NCI-H460 (cell line): Measurements from ENCODE around the gene RPS27A. TPM values are rescaled to one million over a fixed set of nuclear protein-coding genes. Genes with fewer than 3 reads are reported as not detected.
A peak's percentile ranks its signal among the peaks of the same experiment; 100 is the strongest.
"Not testable (repeated sequence)": the region's sequence is repeated elsewhere in the genome, so short reads cannot be mapped to it uniquely, and the experiment has no call there.

ENCODE experiments used
- DNase-seq: peaks from one replicate; pipeline ENCODE4 v3.0.0-alpha.2; 2016; ENCODE audit warnings: low read depth; ENCODE audit errors: extremely low read depth
- polyA plus RNA-seq: library from polyadenylated mRNA; depleted of rRNA; stranded (reverse); fragments of >200 nt; gene quantifications from 2 replicates; pipeline ENCODE4 v1.2.3, GENCODE V29; 2014; cell fraction: nucleus; rRNA removed
- total RNA-seq: library from RNA; depleted of rRNA; stranded (reverse); fragments of >200 nt; shearing (Covaris generic); gene quantifications from 2 replicates; pipeline ENCODE4 v1.2.3, GENCODE V29; 2014; rRNA removed

Gene RPS27A
- 3,201 and 3,623 TPM in 2 replicates for total RNA-seq
- 809 and 1,041 TPM in 2 replicates for polyA plus RNA-seq

- DNase-seq: peak; percentile 90
Observed at GRCh38 chr2:55232084-55232862, at the start of gene RPS27A, which contains the start of gene CLHC1. Gene RPS27A (plus strand): TSS chr2:55232688. CDS start chr2:55232825, 137 bp downstream. Gene CLHC1 (minus strand): TSS chr2:55232293. CDS start chr2:55222411, 9,882 bp downstream.

GRCh38 chr2:55186837-55187236 lies 45.7 kb upstream of the RPS27A start:
- DNase-seq: not testable (repeated sequence)

GRCh38 chr2:55191888-55192287 lies 40.6 kb upstream of the RPS27A start:
- DNase-seq: not testable (repeated sequence)

GRCh38 chr2:55196526-55196925 lies 36.0 kb upstream of the RPS27A start:
- no peak for DNase-seq

DNA sequence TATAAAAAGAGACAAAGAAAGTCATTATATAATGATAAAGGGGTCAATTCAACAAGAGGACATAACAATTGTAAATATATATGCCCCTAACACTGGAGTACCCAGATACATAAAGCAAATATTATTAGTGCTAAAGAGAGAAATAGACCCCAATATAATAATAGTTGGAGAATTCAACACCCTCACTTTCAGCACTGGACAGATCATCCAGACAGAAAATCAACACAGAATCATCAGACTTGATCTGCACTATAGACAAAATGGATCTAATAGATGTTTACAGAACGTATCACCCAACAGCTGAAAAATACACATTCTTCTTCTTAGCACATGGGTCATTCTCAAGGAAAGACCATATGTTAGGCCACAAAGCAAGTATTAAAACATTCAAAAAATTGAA lies 32.1 kb upstream of the RPS27A start:
- no peak for DNase-seq

DNA sequence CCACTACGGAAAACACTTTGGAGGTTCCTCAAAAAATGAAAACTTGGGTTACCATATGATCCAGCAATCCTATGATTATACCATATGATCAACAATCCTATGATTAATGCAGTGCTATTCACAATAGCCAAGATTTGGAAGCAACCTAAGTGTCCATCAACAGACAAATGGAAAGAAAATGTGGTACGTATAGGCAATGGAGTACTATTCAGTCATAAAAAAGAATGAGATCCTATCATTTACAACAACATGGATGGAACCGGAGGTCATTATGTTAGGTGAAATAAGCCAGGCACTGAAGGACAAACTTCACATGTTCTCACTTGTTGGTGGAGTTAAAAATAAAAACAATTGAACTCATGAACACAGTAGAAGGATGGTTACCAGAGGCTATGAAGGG lies 28.0 kb upstream of the RPS27A start:
- no peak for DNase-seq

DNA sequence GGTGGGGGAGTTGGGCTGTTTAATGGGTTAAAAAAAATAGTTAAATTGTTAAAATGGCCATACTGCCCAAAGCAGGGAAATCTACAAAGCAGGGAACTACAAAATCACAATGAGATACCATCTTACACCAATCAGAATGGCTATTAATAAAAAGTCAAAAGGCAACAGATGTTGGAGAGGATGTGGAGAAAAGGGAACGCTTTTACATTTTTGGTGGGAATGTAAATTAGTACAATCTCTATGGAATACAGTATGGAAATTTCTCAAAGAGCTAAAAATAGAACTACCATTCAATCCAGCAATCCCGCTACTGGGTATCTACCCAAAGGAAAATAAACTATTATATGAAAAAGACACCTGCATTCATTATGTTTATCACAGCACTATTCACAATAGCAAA lies 27.5 kb upstream of the RPS27A start:
- no peak for DNase-seq

GRCh38 chr2:55213822-55214221 lies 18.7 kb upstream of the RPS27A start:
- no peak for DNase-seq

DNA sequence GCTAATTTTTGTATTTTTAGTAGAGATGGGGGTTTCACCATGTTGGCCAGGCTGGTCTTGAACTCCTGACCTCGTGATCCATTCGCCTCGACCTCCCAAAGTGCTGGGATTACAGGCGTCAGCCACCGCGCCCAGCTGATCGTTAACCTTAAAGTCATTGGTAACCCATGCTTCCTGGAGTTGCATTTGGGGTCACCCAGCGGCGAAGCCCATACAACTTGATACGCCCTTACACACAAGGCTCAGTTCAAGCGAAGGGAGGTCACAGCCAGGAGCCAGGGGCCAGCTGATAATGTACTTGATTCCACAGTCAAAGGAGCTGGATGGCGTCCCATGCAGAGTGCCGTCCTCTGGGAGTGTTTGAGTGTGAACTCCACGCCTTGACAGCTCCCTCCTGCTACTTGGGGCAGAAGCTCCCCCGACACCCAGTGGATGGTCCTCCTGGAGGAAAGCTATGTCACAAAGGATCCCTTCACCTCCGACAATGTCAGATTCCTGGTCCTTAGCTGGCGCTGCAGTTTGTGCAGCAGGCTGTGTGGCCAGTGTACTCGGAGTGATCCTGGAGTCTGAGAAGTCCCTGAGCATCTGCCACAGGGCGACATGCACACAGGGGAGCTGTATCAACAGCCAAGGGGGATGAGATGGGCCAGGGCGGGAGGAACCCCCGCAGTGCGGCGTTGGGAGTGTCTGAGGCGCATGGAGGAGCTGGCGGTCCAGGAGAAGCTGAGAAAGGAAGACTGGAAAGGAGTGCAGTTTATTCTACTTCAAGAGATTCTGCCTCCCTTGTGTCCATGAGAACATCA lies 8.3 kb upstream of the RPS27A start:
- no peak for DNase-seq

DNA sequence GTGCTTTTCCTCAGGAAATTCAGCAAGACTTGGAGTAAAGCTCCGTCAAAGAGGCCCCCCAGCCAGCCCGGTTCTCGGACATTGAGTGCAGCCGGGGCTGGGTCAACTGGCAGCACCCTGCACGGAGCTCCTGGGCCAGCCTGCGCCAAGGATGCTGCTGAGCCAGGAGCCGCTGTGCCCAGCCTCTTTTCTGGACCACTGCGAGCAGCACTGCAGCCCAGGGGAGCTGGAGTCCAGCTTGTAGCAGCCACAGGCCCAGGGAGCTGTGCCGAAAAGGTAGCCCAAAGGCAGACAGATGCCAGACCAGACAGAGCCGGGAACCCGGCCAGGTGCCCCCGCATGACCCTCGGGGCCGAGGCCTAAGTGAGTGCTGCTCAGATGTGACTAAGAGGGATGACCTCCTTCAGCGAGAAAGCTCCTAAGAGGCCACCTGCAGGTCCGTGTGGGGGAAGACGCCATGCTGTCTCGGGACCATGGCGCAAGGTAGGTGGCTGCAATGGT lies 7.7 kb upstream of the RPS27A start:
- DNase-seq: no peak

GRCh38 chr2:55225481-55226020 lies 6.9 kb upstream of the RPS27A start:
- no peak for DNase-seq

DNA sequence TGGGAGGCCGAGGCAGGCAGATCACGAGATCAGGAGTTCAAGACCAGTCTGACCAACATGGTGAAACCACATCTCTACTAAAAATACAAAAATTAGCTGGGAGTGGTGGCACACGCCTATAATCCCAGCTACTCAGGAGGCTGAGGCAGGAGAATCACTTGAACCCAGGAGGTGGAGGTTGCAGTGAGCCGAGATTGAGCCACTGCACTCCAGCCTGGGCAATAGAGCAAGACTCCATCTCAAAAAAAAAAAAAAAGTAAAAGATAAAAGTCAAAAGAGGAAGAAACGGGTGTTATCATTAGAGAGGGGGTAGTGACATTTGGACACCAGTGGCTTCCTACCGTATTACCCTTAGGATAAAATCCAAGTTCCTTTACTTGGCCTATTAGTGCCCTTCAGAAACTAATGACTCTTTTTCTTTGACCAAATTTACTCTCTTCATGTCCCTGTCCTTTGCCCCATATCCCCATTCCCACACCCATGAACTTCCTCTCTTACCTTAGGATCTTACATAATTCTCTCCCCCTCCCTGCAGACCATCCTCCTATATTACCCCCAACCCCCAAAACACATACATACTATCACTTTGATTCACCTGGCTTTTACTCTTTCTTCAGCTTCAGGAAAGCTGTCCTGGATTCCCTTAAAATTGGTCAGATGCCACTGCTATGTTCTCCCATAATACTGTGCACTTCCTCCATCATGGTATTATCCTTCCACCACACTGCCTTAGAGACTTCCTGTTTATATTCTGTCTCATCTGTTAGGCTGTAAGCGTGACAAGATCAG lies 4.9 kb upstream of the RPS27A start:
- DNase-seq: not testable (repeated sequence)

DNA sequence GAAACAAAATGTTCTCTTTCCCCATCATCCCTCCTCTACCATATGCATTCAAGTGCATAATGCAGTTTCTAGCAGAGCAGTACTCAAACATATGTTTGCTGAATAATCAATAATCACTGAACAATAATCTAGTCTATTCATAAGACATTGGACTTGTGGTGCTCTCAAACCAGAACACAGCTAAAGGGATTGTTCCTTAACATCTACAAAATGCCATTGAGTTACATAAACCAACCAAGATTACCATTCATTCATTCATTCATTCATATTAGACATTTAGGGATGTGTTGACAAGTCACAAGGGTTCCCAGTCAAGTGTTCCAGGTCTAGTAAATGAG lies 4.3 kb upstream of the RPS27A start:
- DNase-seq: no peak

DNA sequence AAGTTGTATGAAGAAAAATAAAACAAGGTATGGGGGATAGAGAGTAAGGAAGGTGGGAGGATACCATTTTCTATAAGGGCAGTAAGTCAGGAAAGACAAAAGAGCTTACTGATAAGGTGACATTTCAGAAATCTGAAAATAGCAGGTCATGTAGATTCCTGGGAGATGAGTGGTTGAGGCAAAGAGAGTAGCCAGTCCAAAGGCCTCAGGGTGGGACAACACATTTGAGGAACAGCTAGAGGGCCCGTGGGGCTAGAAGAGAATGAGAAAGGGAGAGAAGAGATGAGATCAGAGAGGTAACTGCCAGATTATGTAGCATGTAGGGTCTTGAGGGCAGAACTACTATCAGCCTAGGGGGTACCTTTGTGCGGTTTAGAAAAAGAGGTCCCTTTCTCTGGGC lies 3.3 kb upstream of the RPS27A start:
- no peak for DNase-seq

DNA sequence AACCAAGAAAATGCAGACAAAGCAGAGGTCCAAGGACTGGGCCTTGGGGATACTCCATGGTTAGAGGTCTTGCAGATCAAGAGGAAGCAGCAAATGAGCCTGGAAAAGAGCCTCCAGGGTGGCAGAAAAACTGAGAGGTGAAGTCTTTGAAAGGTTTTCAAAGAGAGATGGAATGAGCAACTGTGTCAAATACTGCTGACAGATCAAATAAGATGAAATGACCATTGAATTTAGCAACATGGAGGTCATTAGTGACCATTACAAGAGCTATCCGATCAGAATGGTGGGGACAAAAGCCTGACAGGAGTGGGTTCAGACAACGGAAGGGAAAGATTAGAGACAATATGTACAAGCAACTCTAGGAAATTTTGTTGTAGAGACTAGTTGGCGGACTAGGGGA lies 1.9 kb upstream of the RPS27A start:
- no peak for DNase-seq

DNA sequence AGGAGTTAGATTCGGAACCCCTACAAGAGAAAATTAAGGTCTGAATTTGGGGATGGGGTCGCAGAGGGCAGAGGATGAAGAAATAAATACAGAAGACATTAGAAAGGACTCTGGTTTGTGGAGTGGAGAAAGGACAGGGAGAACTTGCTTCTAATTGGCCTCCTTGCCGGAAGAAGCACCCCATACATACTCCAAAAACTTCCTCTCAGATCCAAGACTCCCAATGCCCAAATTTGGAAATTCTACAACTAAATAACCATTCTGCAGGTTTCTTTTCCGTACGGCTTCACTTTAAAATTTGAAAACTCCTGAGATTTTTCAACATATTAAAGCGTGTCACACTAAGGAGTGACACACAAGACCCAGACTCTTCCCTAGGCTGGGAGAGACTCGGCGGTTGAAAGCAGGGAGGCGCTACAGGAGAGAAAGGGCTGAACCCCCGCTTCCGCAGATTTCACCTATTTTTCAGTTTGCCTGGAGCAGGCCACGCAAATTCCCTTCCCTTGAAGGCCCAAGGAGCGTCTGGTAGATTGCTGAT lies 873 bp upstream of the RPS27A start:
- no peak for DNase-seq

GRCh38 chr2:55232863-55233657 lies 572 bp downstream of the RPS27A start:
- DNase-seq: no peak

- no peak for DNase-seq
Observed at GRCh38 chr2:55233658-55233940, 1.1 kb downstream of the RPS27A start.

- no peak for DNase-seq
Observed at GRCh38 chr2:55235724-55236538, 3.4 kb downstream of the RPS27A start.
